DMS53 (cell line): ENCODE results near the gene IFI30.
A peak's percentile ranks its signal among the peaks of the same experiment; 100 is the strongest.
"Not testable (repeated sequence)": the region's sequence is repeated elsewhere in the genome, so short reads cannot be mapped to it uniquely, and the experiment has no call there.

Experiments
- DNase-seq: peaks from one replicate; lab custom pipeline; 2025; lab: John Stamatoyannopoulos, UW

The IFI30 gene

DNA sequence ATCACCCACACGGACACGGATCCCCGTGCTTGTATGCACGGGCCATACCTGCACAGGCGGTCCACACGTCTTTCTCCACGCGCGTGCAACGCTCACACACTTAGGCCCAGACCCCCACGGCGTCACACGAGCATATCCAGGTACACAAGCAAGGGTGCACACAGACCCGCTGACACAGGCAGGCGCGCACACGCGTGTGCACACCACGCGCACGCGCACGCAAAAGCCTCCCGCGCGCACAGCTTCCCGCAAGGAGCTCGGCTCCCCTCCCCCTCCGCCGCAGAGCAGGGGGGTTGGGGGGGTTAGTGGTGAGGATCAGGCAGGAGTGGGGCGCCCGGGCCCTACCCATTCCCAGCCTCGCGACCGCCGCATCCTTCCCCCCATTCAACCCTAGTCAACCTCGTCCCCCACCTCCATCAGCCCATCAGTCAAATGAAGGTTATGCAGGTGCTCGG lies 29.8 kb downstream of the IFI30 start:
- peak; percentile 65 for DNase-seq

DNA sequence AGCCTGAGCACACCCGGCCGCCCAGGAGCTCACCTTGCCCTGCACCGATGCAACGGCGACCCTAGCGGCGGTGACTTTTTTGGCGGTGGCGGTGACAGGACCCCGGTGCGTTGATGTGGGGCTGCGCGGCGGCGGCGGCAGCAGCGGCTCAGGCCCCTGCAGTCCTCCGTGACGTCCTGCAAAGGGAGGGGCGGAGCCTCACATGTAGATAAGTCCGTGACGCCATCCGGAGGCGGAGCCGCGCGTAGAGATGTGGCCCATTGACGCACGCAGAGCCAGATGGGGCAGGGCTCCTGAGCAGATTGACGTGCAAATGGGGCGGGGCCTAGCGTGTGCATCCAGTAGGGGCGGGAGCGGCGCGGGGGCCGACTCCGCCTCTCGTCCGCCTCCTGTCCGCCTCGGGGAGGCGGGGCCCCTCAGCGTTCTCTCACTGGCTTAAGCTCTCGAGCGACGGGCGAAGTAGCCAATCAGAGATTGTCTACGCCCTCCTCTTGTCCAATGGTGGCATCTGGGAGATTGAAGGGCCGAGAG lies 30.3 kb downstream of the IFI30 start, which contains the start of gene RAB3A:
TSS of gene RAB3A (minus strand) at position 180 of the 531 bp plus-strand sequence. CDS start 1,302 bp downstream, outside the sequence.
- peak; percentile 99 for DNase-seq

DNA sequence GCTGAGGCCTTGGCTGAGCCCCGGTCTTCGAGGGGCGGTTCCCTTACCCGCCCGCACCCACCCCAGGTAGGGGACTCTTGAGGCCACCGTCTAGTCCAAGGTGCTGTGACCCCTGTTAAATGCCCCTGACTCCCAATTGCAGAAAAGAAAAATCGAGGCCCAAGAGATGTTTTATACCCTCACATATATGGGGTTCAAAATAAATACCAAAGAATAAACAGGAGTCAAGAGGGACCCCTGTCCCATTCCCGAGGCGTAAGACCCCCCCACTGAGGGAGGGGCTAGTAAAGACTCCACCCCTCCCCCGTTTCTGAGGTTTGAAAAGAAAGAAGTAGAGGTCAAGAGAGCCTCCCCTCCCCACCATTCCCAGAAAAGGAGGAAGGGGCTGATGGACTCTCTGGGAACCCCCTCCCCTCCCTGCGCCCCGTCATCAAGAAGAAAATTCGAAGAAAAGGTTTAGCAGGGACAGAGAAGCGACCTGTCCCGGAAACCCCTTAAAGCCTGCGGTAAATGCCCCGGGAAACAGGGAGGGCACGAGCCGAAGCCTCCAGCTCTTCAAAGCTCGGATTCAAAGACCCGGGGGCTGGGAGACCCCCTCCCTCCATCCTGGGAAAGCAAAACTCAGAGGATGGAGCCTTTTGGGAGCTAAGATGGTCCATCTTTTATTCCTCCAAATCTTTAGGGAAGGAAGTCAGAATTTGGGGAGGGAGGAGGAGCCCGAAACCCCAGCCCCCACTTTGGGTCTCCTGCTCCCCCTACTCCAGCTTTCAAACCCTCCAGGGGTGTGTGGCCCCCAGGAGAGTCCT lies 31.0 kb downstream of the IFI30 start:
- peak; percentile 90 for DNase-seq

DNA sequence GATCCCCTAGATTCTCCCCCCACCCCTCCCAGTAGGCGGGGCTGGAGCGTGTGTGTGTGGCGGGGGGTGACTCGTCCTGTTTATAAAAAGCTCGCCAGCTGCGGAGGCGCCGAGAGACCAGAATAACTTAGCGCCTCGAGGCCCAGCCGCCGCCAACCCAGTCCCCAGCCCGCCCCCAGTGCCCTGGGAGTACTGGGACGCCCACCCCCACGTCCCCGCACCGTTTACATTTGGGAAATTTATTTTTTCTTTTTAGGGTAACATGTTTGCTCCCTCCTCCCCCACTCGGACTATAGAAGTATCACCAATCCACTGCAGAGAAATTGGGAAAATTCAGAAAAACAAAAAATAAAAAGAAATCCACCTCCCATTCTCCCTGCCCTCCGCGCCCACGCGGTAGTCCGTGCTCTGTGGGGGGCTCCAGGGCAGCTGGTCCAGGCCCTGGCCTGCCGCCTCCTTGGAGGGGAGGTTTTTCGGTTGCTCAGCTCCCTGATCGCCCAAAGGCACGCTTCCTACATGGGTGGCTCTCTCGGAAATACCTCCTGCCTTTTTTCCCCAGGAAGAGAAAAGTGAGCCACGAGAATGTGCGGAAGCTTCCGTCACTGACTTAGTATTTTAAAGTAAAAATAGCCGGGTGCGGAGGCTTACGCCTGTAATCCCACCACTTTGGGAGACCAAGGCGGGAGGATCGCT lies 31.7 kb downstream of the IFI30 start:
- peak; percentile 79 for DNase-seq

DNA sequence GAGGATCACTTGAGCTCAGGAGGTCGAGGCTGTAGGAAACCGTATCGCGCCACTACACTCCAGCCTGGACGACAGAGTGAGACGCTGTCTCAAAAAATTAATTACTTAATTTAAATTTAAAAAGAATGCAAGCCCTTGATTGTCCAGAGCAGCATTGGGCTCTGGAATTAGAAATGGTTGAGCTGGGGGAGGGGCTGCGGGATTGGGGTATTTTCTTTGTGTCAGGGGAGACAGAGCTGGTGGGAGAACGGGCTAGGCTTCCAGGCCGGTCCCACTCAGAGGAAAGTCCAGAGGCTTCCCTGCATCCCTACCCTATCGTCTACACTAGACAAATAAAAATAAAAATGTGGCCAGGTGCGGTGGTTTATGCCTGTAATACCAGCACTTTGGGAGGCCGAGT lies 32.4 kb downstream of the IFI30 start:
- DNase-seq: no peak

DNA sequence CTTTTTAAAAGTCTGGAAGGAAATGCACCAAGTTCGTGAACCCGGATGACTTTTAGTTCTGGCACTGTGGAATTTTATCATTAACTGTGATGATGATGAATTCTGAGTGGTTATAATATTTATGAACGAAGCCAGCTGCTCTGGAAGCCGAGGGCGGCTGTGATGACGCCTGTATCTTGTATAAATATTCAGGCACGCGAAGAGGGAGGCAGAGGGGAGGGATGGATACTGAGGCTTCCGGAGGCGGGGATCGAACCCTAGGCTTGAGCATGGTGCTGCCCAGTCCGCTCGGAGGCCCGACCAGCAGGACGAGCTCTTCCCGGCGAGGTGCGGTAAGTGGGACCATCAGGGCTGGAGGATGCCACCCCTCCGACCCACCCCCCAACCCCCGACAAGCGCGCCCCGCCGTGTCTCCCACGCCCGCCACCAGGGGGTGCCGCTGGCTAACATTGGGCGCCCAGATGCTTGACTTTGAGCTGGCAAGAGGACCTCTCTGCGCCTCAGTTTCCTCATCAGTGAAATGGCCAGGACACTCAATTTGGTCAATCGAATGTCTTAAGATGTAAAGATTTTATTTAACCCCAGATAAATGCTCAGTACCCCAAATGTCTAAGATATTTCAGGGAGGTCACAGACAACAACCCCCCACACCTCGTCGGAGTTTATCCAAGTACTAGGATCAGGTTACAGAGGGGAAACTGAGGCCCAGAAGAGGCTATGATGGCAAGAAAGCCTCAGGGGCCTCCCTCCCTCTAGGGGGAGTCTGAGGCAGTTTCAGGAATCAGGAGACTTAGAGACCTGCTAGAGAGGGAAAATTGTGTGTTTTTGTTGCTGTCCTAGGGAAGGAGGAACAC lies 34.7 kb downstream of the IFI30 start:
- peak; percentile 80 for DNase-seq

DNA sequence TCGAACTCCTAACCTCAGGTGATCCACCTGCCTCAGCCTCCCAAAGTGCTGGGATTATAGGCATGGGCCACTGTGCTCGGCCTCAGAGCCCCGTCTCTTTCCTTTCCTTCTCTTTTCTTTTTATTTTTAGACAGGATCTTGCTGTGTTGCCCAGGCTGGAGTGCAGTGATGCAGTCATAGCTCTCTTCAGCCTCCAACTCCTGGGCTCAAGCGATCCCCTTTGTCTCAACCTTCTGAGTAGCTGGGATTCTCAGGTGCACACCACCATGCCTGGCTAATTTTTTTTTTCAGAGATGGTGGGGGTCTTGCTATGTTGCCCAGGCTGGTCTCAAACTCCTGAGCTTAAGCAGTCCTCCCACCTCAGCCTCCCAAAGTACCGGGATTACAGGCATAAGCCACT lies 36.3 kb downstream of the IFI30 start:
- DNase-seq: not testable (repeated sequence)

DNA sequence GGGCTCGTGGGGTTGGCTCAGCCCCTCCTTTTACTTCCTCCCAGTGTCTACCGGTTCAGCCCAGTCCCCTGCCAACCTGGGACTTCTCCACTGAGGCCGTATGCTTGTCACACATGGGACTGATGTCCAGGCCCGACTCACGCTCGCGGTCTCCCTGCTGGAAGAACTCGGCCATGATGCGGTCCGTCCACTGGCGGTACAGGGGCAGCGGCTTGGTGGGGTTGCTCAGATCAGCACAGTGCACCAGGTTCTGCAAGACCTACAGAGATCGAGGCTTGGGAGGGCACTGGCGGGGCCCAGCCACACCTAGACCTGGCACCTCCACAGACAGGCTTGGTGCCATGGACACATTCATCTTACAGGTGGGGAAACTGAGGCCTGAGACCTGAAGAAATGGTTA lies 38.1 kb downstream of the IFI30 start:
- DNase-seq: no peak

DNA sequence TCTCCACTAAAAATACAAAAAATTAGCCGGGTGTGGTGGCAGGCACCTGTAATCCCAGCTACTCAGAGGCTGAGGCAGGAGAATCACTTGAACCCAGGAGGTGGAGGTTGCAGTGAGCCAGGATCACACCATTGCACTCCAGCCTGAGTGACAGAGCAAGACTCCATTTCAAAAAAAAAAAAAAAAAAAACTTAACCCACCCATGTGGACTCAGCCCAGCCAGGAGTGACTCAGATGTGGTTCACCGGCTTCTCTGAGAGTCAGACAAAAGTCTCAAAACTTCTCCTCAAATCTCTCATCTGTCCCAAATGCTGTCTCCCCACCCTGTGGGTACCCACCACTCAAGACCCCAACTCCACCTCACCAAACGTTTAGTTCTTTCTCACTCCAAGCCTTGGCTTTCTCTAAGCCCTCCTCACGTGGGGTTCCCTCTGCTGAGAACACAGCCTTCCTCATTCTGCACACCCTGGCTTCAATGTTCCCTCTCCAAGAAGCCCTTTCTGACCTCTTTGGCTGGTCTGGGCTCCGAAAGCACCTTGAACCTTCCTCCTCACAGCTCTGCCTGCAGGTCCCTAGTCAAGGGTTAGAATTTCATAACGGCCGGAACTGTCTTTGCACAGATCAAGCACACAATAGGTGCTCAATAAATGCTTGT lies 41.3 kb downstream of the IFI30 start:
- no peak for DNase-seq

DNA sequence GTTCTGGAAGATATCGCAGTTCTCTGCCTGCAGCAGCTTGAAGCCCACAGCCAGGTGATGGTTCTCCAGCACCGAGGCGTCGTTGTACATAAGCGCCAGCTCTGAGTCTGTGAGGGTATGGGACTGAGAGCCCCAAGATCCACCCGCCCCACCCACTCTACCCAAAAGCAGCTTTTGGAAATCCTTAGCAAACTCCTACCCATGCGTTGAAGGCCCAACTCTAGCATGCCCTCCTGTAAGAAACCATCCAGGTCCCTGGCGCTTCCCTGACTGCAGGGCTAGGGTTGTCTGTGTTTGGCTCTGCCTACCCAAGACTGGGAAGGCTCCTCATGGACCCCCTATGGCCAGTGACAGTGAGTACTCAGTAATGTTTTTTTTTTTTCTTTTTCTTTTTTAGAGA lies 43.2 kb downstream of the IFI30 start:
- no peak for DNase-seq

DNA sequence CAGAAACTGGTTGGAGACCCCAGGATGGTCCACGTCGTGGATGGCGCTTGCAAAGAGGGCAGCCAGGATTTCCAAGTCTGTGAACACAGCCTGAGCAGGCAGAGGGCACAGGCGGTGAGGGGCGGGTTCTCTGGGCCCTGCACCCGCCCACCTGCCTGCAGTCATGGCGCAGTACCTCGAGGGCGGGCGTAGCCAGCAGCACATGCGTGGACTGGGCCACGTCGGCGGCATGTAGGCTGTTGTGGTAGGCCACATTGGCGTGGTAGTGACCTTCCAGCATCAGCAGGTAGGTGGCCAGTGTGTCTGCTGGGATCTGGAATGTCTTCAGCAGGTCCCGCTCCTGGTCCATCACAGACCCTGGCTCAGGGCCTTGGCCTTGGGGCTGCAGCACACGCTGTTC lies 44.5 kb downstream of the IFI30 start:
- DNase-seq: no peak

DNA sequence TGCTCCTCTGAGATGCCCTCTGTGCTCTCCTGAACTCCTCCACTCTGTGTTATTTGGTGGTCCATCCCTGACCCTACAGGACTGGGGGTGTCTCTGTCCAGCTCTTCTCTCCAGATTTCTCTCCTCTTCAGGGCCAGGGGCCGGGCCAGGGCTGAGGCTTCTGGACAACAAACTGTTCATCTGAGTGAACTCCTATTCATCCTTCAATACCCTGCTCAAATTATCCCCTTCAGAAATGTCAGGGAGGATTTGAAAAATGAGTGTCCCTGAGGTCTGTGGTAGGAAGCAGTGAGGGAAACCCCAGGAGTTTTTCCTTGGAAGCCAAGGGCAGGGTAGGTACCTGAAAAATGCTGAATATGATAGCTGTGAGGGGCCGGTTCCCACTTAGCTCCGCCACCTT lies 45.0 kb downstream of the IFI30 start:
- no peak for DNase-seq

DNA sequence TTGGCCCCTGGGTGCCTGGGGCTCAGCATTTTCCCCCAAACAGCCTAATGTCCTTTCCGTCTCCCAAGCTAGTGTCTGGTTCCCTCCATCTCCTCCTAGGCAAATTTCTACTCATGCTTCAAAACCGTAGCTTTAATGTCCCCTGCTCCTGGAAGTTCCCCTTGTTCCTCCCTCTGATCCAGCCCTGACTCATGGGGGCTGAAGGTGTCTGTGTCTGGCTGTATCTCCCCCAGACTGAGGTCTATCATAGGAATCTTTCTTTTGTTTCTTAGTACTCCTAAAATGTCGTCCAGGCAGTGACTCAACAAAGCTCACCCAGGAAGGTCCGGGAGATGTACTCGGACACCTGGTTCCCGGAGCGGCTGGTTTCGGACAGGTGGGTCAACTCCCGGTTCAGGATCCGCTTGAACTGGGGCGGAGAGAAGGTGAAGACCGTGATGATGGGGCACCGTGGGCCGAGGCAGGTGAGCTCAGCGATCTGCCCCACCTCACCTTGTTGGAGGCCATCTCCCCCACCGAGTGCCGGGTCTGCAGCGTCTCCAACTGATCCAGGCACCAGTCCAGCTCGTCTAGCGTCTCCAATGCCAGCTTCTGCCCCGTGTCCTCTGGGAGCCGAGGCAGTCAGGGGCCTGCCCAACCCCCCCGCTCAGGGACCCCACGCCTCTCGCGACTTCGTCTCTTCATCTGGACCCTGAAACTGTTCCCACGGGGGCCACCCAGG lies 46.5 kb downstream of the IFI30 start:
- no peak for DNase-seq

DNA sequence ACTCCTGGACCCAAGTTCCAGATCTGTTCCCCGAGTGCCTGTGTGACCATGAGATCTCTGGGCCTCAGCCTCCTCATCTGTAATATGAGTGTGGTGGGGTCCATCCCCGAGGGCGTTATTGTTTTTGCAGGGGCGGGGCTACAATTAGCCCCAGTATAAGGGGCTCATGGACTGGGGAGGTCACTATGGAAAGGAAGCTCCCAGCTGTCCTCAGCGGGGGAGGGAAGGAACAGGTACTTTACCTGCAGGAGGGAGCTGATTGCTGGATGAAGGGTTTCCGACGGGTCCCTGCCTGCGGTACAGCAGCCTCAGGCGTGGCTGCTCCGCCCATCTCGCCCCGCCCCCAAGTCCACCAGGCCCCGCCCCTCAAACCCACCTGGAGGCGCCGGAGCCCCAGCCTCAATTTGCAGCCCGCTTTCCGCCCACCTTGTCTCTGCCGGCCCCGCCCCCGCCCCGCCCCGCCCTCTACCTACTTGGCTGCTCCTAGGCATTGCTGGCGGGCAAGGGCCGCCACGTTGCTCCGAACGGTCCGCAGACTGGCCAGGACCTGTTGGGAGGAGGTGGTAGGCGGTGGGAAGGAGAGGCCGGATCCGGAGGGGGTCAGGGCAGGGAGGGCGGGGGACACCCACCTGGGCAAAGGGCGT lies 47.1 kb downstream of the IFI30 start:
- peak; percentile 58 for DNase-seq

DNA sequence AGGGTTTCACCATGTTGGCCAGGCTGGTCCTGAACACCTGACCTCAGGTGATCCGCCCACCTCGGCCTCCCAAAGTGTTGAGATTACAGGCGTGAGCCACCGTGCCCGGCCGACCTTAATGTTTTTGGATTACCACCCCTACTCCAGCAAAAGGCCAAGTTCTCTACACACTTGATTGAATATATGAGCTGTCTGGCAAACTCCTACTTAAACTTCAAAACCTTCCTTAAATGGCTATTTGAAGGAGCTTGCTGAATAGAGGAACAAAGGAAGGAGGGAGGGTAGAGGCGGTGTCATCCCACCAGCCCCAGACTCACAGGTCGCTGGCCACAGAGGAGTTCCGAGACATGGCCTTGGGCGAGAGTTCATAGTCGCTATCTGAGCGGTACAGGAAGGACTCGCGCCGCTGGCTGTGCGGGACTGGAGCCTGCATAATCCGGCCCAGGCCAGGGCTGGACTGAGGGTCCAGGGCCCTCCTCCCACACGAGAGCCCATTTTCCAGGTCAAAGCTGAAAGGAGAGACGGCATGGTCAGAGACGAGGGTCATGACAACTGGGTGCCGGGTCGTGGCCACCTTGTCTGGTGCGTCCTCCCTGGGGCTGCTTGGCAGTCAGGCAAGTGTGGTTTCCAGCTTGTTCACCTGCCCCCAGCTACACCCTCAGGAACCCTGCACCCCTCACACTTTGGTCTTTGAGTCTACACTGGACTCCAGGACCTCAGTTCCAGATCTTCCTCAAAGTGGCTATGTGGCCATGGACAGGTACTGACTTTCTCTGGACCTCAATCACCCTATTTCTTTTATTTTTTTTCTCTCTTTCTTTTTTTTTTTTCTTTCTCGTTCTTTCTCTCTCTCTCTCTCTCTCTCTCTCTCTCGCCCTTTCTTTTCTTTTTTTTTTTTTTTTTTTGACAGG lies 48.5 kb downstream of the IFI30 start:
- DNase-seq: no peak

DNA sequence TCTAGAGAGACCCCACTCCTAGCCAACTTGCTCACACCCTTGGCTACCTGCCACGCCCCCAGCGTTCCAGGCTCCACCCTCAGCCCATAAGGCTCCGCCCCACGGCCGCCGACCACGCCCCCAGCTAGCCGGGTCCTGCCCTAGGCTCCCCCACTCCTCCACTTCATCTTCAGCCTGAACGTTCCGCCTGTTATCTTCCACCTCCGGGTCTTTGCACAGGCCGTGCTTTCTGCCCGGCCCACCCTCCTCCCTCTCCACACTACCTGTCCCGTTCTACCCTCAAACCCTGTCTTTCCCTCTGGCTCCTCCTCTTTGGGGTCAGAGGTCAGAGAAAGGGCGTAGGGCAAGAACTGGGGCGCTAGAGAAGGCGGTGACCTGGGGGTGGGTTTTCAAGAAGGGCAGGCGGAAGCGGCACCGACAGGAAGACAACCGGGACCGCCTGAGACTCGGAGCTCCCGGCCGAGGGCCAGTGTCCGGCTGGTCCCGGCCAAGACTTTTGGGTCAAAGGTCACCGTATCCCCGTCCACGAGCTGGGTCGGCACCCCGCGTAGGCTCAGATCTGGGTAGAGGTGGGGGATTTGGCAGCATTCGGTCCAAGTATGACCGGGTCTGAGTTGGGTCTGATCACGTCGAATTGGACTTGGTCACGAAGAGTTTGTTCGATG lies 50.4 kb downstream of the IFI30 start:
- peak; percentile 74 for DNase-seq

DNA sequence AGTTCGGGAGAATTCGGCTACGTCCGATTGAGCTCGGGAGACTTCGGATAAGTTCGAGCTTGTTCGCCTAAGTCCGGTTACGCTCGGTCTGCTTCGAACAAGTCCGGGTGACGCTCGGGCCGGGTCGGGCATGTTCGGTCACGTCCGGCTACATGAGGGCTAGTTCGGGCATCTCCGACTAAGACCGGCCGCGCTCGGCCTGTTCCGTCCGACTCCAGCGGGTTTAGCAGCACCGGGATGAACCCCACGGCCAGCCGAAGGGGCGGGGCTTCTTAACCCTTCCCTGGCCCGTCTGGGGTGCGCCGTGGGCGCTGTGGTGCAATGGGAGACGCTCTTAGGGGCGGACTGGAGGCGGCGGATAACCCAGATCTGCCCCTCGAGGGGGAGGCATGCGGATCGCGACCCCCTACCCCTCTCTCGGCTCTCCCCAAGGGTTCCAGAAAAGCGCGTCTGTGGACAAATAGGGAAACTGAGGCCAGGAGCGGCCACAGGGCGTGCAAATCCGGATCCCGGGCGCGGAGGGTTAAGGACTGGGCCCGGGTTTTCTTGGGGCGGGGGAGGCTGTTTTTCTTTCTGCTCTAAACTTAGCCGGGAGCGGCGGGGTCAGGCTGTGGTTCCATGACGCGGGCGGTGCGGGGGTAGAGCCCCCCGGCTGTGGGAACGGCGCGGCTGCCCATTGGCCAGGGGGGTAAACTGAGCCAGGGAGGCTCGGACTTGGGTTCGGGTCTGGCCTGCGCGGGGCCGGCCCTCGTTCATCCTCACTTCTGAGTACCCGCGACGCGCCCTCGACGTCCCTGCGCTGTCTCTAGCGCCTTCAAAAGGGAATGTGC lies 51.1 kb downstream of the IFI30 start:
- DNase-seq: peak; percentile 99

DNA sequence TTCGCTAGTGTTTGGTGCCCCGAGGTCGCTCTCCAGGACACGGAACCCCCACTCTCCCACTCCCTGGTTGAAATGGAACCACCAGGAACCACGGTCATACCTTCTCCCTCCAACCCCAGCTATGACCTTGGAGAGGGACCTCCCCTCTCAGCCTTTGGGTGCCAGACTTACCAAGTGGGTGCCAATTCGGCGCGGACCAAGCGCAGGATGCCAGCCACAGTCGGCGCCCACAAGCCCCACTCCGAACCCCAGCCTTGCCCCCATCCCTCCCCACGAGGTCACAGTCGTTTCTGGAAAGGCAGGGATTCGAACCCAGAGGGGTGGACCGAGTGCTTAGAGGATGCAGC lies 51.7 kb downstream of the IFI30 start:
- no peak for DNase-seq
